Measurements from ENCODE around the gene LMTK2.

GRCh38 chr7:98230746-98231471 is 124.2 kb downstream of the LMTK2 start:
- TF ChIP-seq CTCF (IDR thresholded peaks at IDR 0.05) (no peak), POLR2A (IDR thresholded peaks at IDR 0.05) (no peak), POLR2AphosphoS5 (IDR thresholded peaks at IDR 0.05; ENCODE audit: insufficient read depth in 1 of 2, low read depth in 1 of 2) (no peak)
